ENCODE measurements around the gene FAM193A.

GRCh38 chr4:2742823-2743517 lies 206.5 kb downstream of the FAM193A start:
- TF ChIP-seq REST (IDR thresholded peaks at IDR 0.05; ENCODE audit: insufficient read depth in 1 of 2, low read depth in 2 of 2, low read length in 2 of 2) = no peak
- TF ChIP-seq POLR2AphosphoS5 (IDR thresholded peaks at IDR 0.05; ENCODE audit: low read depth, low read length) = no peak
- TF ChIP-seq TAF1 (IDR thresholded peaks at IDR 0.05; ENCODE audit: borderline replicate concordance, insufficient read depth, low read length) = no peak
- TF ChIP-seq SIN3A (IDR thresholded peaks at IDR 0.05; ENCODE audit: borderline replicate concordance, insufficient read depth, low read length) = no peak
- TF ChIP-seq FOXP2 (optimal IDR thresholded peaks at IDR 0.05; ENCODE audit: borderline replicate concordance, extremely low read depth, extremely low read length, insufficient read depth) = no peak
